Measurements from ENCODE around the gene SPTA1.

DNA sequence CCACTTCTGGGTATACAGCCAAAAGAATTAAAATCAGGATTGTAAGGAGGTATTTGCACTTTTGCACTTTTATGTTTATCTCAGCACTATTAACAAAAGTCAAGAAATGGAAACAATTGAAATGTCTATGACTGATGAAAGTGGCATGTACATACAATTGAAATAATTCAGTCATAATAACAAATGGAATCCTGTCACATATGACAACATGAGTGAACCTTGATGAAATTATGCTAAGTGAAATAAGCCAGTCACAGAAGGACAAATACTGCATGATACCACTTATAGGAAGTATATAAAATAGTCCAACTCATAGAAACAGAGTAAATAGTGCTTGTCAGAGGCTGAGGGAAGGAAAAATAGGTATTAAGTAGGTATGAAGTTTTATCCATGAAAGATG is 3.4 kb upstream of the SPTA1 start:
- TF ChIP-seq, protein P1, sequence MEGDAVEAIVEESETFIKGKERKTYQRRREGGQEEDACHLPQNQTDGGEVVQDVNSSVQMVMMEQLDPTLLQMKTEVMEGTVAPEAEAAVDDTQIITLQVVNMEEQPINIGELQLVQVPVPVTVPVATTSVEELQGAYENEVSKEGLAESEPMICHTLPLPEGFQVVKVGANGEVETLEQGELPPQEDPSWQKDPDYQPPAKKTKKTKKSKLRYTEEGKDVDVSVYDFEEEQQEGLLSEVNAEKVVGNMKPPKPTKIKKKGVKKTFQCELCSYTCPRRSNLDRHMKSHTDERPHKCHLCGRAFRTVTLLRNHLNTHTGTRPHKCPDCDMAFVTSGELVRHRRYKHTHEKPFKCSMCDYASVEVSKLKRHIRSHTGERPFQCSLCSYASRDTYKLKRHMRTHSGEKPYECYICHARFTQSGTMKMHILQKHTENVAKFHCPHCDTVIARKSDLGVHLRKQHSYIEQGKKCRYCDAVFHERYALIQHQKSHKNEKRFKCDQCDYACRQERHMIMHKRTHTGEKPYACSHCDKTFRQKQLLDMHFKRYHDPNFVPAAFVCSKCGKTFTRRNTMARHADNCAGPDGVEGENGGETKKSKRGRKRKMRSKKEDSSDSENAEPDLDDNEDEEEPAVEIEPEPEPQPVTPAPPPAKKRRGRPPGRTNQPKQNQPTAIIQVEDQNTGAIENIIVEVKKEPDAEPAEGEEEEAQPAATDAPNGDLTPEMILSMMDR (conservative IDR thresholded peaks at IDR 0.05; ENCODE audit: low read length) = no peak
- no peak for TF ChIP-seq EZH2phosphoT487 (IDR thresholded peaks at IDR 0.05; ENCODE audit: borderline replicate concordance)
